GM10248 (cell line): Measurements from ENCODE around the gene KCMF1.

Source experiments
- CTCF ChIA-PET: fragments of 300-600 bp; sonication (Branson Sonifier 250); formaldehyde crosslinking; extraction: SDS; loops from one replicate; lab custom pipeline; 2021; ENCODE audit warnings: antibody characterized with exemption; lab: Yijun Ruan, JAX
- POLR2A ChIA-PET: fragments of 350-650 bp; sonication (Branson Sonifier 250); formaldehyde crosslinking; extraction: SDS; loops from one replicate; lab custom pipeline; 2020; ENCODE audit warnings: antibody characterized with exemption; lab: Yijun Ruan, JAX
- DNase-seq: peaks from one replicate; pipeline ENCODE4 v3.0.0; 2012; ENCODE audit errors: extremely low spot score
- TF ChIP-seq, protein P1 (sequence below): IDR thresholded peaks from 2 replicates; pipeline ENCODE4 v1.5.1; 2012; ENCODE audit warnings: mild to moderate bottlenecking, low read depth; ENCODE audit errors: extremely low read depth, missing control alignments, control extremely low read depth

The KCMF1 gene

DNA sequence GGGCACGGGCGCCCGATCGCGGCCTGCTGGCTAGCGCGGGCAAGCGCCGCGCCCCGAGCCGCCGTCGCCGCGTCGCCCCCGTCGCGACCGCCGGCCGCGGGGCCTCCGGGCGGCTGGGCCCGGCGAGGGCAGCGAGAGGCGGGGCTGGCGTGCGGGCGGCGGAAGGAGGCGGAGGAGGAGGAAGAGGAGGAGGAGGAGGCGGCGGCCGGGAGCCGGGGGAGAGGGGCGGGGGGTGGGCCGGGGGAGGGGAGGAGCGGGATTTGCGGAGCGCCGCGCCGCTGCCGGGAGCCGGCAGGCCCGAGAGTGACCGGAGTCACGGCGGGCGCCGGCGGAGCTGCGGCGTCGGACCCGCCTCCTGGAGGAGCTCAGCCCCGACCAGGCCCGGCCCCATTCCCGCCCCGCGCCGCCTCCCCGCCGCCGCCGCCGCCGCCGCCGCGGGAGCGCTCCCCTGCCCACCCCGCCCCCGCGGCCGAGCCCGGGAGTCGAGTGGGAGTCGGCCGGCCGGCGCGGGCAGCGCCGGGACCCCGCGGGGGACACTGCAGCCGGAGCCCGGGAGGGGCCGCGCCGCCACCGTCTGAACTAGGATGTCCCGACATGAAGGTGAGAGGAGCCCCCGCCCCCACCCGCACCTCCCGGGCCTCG lies at the start of gene KCMF1:
Gene KCMF1 (plus strand): TSS at position 294 of the 642 bp plus-strand sequence. CDS start 291 bp downstream, at position 585.
- DNase-seq, result peak; percentile 88
- TF ChIP-seq, protein P1, sequence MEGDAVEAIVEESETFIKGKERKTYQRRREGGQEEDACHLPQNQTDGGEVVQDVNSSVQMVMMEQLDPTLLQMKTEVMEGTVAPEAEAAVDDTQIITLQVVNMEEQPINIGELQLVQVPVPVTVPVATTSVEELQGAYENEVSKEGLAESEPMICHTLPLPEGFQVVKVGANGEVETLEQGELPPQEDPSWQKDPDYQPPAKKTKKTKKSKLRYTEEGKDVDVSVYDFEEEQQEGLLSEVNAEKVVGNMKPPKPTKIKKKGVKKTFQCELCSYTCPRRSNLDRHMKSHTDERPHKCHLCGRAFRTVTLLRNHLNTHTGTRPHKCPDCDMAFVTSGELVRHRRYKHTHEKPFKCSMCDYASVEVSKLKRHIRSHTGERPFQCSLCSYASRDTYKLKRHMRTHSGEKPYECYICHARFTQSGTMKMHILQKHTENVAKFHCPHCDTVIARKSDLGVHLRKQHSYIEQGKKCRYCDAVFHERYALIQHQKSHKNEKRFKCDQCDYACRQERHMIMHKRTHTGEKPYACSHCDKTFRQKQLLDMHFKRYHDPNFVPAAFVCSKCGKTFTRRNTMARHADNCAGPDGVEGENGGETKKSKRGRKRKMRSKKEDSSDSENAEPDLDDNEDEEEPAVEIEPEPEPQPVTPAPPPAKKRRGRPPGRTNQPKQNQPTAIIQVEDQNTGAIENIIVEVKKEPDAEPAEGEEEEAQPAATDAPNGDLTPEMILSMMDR, result no peak
- CTCF ChIA-PET, result interaction anchor here (1.1 to 7.2 kb wide), 3 partner anchors 13 to 47 kb away, joined by 4 to 50 read pairs (median 4); no protein-coding TSS in a partner anchor
- POLR2A ChIA-PET, result interaction anchor here (0.5 to 4.6 kb wide), 5 partner anchors 10 to 568 kb away, joined by 3 to 21 read pairs (median 4); partner anchors contain the start of gene MAT2A

DNA sequence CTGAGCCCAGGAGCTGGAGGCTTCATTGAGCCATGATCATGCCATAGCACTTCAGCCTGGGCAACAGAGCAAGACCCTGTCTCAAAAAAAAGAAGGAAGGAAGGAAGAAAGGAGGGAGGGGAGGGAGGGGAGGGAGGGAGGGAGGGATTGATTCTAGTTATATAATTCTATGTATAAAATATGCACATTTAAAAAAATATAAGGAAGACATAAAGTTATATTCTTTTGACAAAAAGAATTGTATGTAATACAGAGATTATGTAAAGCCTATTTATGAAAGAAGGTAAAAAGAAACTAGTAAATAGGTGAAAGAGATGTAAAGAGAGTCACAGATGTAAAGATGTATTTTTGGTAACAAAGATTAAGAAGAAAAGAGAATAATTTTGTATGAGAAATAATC lies 48.0 kb upstream of the KCMF1 start:
- ChIA-PET CTCF (interaction anchor here (9.1 kb wide), 1 partner anchor 18 kb away, joined by 312 read pairs; no protein-coding TSS in a partner anchor), POLR2A (interaction anchor here (0.5 kb wide), 1 partner anchor 15 kb away, joined by 7 read pairs; no protein-coding TSS in a partner anchor)
- TF ChIP-seq, protein P1, result no peak
- DNase-seq, result no peak

DNA sequence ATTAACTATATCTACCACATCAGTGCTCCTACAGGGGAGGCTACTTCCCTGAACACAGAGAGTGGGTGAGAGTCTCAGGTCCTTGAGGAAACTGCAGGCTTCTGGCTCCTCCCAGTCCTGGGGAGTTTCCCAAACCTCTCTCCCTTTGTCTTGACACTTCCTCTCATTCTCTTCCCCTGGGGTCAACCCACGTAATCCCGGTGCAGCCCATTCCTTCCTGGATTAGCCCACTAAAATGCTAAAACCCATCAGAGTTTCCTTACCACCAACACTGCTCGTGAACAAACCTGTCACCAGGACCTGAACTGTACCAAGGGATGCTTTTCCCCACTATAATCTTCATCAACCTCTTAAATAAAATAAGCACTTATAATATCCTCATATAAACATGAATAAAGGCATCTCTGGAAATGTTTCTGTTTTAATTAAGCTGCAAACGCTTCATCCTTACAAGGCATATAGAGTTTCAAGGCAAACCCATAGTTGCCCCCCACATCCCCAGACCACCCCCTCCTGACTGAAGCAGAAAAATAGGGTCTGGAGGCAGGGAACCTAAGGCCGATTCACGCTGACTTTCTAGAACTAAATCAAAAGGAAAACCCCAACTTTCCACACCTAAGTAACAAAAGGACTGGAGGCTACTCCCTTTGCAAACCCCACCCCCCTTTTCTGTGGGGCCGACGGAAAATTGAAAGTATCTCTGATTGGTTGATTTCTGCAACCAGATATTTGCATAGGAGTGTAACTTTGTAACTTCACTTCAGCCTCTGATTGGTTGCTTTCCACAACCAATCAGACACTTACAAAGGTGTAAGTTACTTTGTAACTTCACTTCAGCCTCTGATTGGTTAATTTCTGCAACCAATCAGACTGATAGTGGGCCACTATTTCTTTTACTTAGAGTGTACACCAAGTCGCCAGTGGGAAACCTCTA lies 46.5 kb upstream of the KCMF1 start:
- TF ChIP-seq, protein P1, result no peak

DNA sequence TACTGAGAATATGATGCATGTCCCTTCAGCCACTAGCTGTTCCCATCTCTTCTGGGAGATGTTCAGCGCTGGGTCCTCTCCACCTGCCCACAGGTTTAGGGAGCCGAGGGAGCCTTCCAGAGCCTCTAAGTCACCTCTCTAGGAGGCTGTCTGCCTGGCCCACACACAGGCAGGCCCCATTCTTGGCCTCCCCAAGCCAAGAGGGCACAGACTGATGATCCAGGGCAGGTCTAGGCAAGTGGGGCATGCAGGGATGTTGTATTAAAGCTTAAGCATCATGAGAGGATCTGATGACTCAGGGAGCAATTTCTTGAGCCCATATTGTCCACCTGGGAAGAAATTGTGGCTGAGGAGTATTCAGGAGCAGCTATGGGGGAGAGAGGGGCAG lies 45.6 kb upstream of the KCMF1 start:
- DNase-seq, result no peak
- CTCF ChIA-PET, result interaction anchor here (0.6 to 9.1 kb wide), 85 partner anchors 8 to 614 kb away, joined by 3 to 312 read pairs (median 6); partner anchors contain the start of genes MAT2A, SUCLG1, TMSB10 and TRABD2A
- TF ChIP-seq, protein P1, result no peak
- POLR2A ChIA-PET, result interaction anchor here (0.9 to 2.1 kb wide), 4 partner anchors 14 to 21 kb away, joined by 3 to 20 read pairs (median 11); partner anchors contain the start of gene TMSB10

More for the DNA sequence above, 46.5 kb upstream of the KCMF1 start:
- ChIA-PET POLR2A (interaction anchor here (0.7 to 2.1 kb wide), 2 partner anchors 17 to 18 kb away, joined by 8 to 20 read pairs; partner anchors contain the start of gene TMSB10), CTCF (interaction anchor here (1.0 to 9.1 kb wide), 35 partner anchors 12 to 473 kb away, joined by 3 to 312 read pairs (median 10); partner anchors contain the start of genes SUCLG1, TMSB10 and TRABD2A)
- no peak for DNase-seq

DNA sequence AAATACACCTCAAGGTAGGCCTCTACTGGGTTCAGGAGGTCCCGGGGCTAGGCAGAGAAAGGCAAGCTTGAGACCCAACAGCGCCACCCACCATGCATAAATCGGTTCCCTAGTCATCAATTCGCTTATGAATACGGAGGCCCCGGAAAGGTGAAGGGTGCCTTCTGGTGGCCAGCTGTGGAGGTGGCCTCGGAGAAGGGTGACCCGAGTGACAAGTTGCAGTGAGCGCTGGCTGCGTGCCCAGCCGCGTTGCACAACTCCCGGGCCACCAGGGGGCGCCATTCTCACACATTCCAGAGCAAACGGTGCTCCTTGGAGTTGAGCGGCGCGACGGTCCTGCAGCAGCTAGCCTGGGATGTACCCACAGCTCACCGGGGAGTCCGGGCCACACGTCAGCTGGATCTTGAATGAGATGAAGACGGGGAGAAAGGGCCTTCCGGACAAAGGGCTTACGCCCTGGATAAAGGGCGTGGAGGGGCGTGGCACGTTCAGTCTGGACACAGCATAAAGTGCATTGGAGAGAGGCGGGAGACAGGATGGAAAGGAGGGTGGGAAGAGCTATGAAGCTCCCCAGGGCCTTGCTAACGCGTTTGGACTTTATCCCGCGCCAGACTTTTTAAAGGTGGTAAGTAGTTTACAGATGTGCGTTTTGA lies 45.1 kb upstream of the KCMF1 start:
- ChIA-PET POLR2A (interaction anchor here (0.5 to 2.1 kb wide), 7 partner anchors 14 to 64 kb away, joined by 3 to 20 read pairs (median 6); partner anchors contain the start of gene TMSB10), CTCF (interaction anchor here (0.6 to 9.1 kb wide), 96 partner anchors 9 to 613 kb away, joined by 3 to 312 read pairs (median 5); partner anchors contain the start of genes MAT2A, SUCLG1, TMSB10 and TRABD2A)
- peak; percentile 84 for DNase-seq
- TF ChIP-seq, protein P1, result peak; percentile 99

DNA sequence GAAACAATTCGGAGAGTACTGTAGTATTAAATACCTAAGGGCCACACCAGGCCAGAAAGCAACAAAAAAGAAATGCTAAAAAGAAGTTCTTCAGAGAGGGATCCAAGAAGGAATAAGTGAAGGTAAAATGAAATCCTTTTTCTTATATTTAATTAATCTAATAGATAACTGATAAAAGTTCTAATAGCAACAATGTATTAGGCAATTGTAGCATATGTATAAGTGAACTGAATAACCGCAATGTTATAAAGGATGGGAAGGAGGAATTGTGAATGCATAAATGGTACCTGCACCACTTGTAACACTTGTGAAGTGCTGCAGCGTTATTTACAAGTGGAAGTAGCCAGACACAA lies 43.7 kb upstream of the KCMF1 start:
- TF ChIP-seq, protein P1, result no peak
- ChIA-PET POLR2A (no interaction called here), CTCF (interaction anchor here (1.0 to 9.1 kb wide), 12 partner anchors 12 to 434 kb away, joined by 4 to 312 read pairs (median 24); partner anchors contain the start of genes TMSB10 and TRABD2A)
- DNase-seq, result no peak
